Cardiac fibroblast (primary cell): Measurements from ENCODE around the gene PIP5K1B.

Source experiments
- DNase-seq, 2 donors: peaks; one replicate each; pipeline versions ENCODE4 v3.0.0 to v3.0.0-alpha.2; 2010; ENCODE audit warnings: low read depth in 2 of 2
- H3K4me3 ChIP-seq, 2 donors: replicated peaks in 1 of 2; 1 replicate in 1 of 2; 2 replicates in 1 of 2; pipeline ENCODE4 v1.5.1; 2011; ENCODE audit warnings: low read depth in 2 of 2, low read length in 2 of 2, mild to moderate bottlenecking in 2 of 2, moderate library complexity in 1 of 2
- CTCF ChIP-seq: IDR thresholded peaks from one replicate; pipeline ENCODE4 v1.5.1; 2011; ENCODE audit warnings: low read depth, mild to moderate bottlenecking, low read length, inconsistent platforms

Gene PIP5K1B

GRCh38 chr9:68953771-68954170 is 248.7 kb downstream of the PIP5K1B start:
- H3K4me3 ChIP-seq: no peak overlapping the region
- DNase-seq: no peak
- no peak for TF ChIP-seq CTCF

GRCh38 chr9:68955330-68955729 is 250.3 kb downstream of the PIP5K1B start:
- TF ChIP-seq CTCF: no peak
- H3K4me3 ChIP-seq: no peak overlapping the region
- no peak for DNase-seq

- DNase-seq: no peak
These were observed 252.4 kb downstream of the PIP5K1B start for GRCh38 chr9:68957479-68957878.

GRCh38 chr9:68961587-68961986 is 256.5 kb downstream of the PIP5K1B start:
- no peak overlapping the region for H3K4me3 ChIP-seq
- no peak for TF ChIP-seq CTCF
- DNase-seq: no peak

More at GRCh38 chr9:68957479-68957878, 252.4 kb downstream of the PIP5K1B start:
- TF ChIP-seq CTCF: no peak
- H3K4me3 ChIP-seq: no peak overlapping the region

GRCh38 chr9:68963416-68963815 is 258.4 kb downstream of the PIP5K1B start:
- no peak for TF ChIP-seq CTCF
- DNase-seq: no peak
- no peak overlapping the region for H3K4me3 ChIP-seq

- no peak overlapping the region for H3K4me3 ChIP-seq
- no peak for DNase-seq
- TF ChIP-seq CTCF: no peak
These were observed 259.1 kb downstream of the PIP5K1B start for GRCh38 chr9:68964102-68964541.

- no peak for DNase-seq
- TF ChIP-seq CTCF: no peak
- H3K4me3 ChIP-seq: no peak overlapping the region
These were observed 259.7 kb downstream of the PIP5K1B start for GRCh38 chr9:68964765-68965164.
